SK-N-SH treated with all-trans-retinoic acid at 6 μM for 48 hours (cell line): ENCODE measurements around the gene EVX2.

Experiments used
- ATAC-seq: fragments of 200-7000 bp; cut with Tn5 transposase; 3 replicates; pipeline ENCODE4 v1.9.1; 2020; ENCODE audit warnings: mild to moderate bottlenecking, moderate library complexity
- ARNTL ChIP-seq: fragments of 450-650 bp; formaldehyde crosslinking; IDR thresholded peaks from 2 replicates; pipeline ENCODE4 v1.5.0; 2020; ENCODE audit warnings: low read depth, mild to moderate bottlenecking, moderate library complexity, borderline replicate concordance
- BACH2 ChIP-seq: fragments of 250-450 bp; sonication (Bioruptor Pico); IDR thresholded peaks from 2 replicates; pipeline ENCODE4 v1.9.0; 2021; ENCODE audit warnings: mild to moderate bottlenecking, borderline replicate concordance
- CSDC2 ChIP-seq: fragments of 250-450 bp; sonication (Bioruptor Pico); IDR thresholded peaks from 2 replicates; pipeline ENCODE4 v1.5.0; 2020; ENCODE audit warnings: mild to moderate bottlenecking, moderate library complexity
- ESRRG ChIP-seq: fragments of 250-450 bp; sonication (Bioruptor Pico); IDR thresholded peaks from 2 replicates; pipeline ENCODE4 v1.6.1; 2021; ENCODE audit warnings: mild to moderate bottlenecking
- GLIS3 ChIP-seq: fragments of 250-450 bp; sonication (Bioruptor Pico); IDR thresholded peaks from 2 replicates; pipeline ENCODE4 v1.5.0; 2020; ENCODE audit warnings: mild to moderate bottlenecking, moderate library complexity
- ISL1 ChIP-seq: fragments of 250-450 bp; sonication (Bioruptor Pico); IDR thresholded peaks from 2 replicates; pipeline ENCODE4 v2.1.2; 2022; ENCODE audit warnings: mild to moderate bottlenecking, moderate library complexity
- OSR1 ChIP-seq: fragments of 250-450 bp; sonication (Bioruptor Pico); IDR thresholded peaks from 2 replicates; pipeline ENCODE4 v1.8.0; 2022; ENCODE audit warnings: moderate library complexity, mild to moderate bottlenecking, inconsistent platforms
- PPARA ChIP-seq: fragments of 250-450 bp; sonication (Bioruptor Pico); IDR thresholded peaks from 2 replicates; pipeline ENCODE4 v1.5.0; 2020; ENCODE audit warnings: mild to moderate bottlenecking, borderline replicate concordance
- RARB ChIP-seq: fragments of 250-450 bp; sonication (Bioruptor Pico); IDR thresholded peaks from 2 replicates; pipeline ENCODE4 v1.8.0; 2021; ENCODE audit warnings: mild to moderate bottlenecking, moderate library complexity
- SNAI2 ChIP-seq: fragments of 250-450 bp; sonication (Bioruptor Pico); IDR thresholded peaks from 2 replicates; pipeline ENCODE4 v1.5.0; 2020; ENCODE audit warnings: mild to moderate bottlenecking, moderate library complexity
- TCF4 ChIP-seq: fragments of 250-450 bp; sonication (Bioruptor Pico); IDR thresholded peaks from 2 replicates; pipeline ENCODE4 v1.8.0; 2021; ENCODE audit warnings: mild to moderate bottlenecking, moderate library complexity, borderline replicate concordance
- TOX ChIP-seq: fragments of 250-450 bp; sonication (Bioruptor Pico); IDR thresholded peaks from 2 replicates; pipeline ENCODE4 v1.8.0; 2021; ENCODE audit warnings: mild to moderate bottlenecking, moderate library complexity, borderline replicate concordance
- ZC3H10 ChIP-seq: fragments of 250-450 bp; sonication (Bioruptor Pico); IDR thresholded peaks from 2 replicates; pipeline ENCODE4 v1.5.1; 2021; ENCODE audit warnings: mild to moderate bottlenecking, moderate library complexity
- ZFP30 ChIP-seq: fragments of 450-650 bp; formaldehyde crosslinking; IDR thresholded peaks from 2 replicates; pipeline ENCODE4 v1.5.0; 2022; ENCODE audit warnings: mild to moderate bottlenecking, moderate library complexity
- ZNF565 ChIP-seq: fragments of 450-650 bp; formaldehyde crosslinking; conservative IDR thresholded peaks from 2 replicates; pipeline ENCODE4 v1.5.0; 2020; ENCODE audit warnings: low read depth, mild to moderate bottlenecking, moderate library complexity
- ZNF70 ChIP-seq: fragments of 450-650 bp; formaldehyde crosslinking; IDR thresholded peaks from 2 replicates; pipeline ENCODE4 v1.5.0; 2020; ENCODE audit warnings: mild to moderate bottlenecking, moderate library complexity
- ZNF8 ChIP-seq: fragments of 450-650 bp; formaldehyde crosslinking; IDR thresholded peaks from 2 replicates; pipeline ENCODE4 v1.5.0; 2020; ENCODE audit warnings: mild to moderate bottlenecking, moderate library complexity
- TF ChIP-seq, protein P1 (sequence below): fragments of 250-450 bp; sonication (Bioruptor Pico); IDR thresholded peaks from 2 replicates; pipeline ENCODE4 v1.5.0; 2020; ENCODE audit warnings: mild to moderate bottlenecking, moderate library complexity
- TF ChIP-seq, protein P2 (sequence below): fragments of 250-450 bp; sonication (Bioruptor Pico); IDR thresholded peaks from 2 replicates; pipeline ENCODE4 v1.8.0; 2020; ENCODE audit warnings: mild to moderate bottlenecking, moderate library complexity, borderline replicate concordance
- TF ChIP-seq, protein P3 (sequence below): fragments of 250-450 bp; sonication (Bioruptor Pico); IDR thresholded peaks from 2 replicates; pipeline ENCODE4 v1.8.0; 2021; ENCODE audit warnings: low read depth, mild to moderate bottlenecking, moderate library complexity, borderline replicate concordance
- TF ChIP-seq, protein P4 (sequence below): fragments of 250-450 bp; sonication (Bioruptor Pico); IDR thresholded peaks from 2 replicates; pipeline ENCODE4 v1.5.1; 2021; ENCODE audit warnings: mild to moderate bottlenecking, moderate library complexity

EVX2 gene

DNA sequence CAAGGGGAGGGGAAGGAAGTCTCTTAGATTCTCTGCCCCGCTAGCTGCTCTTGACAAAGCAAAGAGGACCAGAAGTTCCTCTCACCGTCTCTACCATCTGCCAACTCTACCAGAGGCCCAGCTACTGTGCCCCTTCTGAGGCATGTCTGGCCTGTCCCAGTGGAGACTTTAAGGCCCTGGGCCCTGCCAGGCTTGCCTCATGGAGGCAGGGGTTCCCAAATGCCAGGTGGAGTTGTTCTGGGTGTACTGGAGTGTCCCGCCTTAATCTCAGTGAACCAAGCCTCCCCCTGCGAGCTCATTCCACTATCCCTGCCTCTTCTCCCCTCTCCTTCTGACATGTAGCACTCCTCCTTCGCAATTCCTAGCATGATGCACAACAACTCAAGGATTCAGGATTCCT, 18.1 kb upstream of the EVX2 start:
- no peak for ATAC-seq
- no peak for TF ChIP-seq TOX (CRISPR knock-in tag)
- no peak for TF ChIP-seq CSDC2 (CRISPR knock-in tag)
- TF ChIP-seq, protein P1, sequence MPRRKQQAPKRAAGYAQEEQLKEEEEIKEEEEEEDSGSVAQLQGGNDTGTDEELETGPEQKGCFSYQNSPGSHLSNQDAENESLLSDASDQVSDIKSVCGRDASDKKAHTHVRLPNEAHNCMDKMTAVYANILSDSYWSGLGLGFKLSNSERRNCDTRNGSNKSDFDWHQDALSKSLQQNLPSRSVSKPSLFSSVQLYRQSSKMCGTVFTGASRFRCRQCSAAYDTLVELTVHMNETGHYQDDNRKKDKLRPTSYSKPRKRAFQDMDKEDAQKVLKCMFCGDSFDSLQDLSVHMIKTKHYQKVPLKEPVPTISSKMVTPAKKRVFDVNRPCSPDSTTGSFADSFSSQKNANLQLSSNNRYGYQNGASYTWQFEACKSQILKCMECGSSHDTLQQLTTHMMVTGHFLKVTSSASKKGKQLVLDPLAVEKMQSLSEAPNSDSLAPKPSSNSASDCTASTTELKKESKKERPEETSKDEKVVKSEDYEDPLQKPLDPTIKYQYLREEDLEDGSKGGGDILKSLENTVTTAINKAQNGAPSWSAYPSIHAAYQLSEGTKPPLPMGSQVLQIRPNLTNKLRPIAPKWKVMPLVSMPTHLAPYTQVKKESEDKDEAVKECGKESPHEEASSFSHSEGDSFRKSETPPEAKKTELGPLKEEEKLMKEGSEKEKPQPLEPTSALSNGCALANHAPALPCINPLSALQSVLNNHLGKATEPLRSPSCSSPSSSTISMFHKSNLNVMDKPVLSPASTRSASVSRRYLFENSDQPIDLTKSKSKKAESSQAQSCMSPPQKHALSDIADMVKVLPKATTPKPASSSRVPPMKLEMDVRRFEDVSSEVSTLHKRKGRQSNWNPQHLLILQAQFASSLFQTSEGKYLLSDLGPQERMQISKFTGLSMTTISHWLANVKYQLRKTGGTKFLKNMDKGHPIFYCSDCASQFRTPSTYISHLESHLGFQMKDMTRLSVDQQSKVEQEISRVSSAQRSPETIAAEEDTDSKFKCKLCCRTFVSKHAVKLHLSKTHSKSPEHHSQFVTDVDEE (CRISPR knock-in tag) = no peak
- TF ChIP-seq OSR1 = no peak
- TF ChIP-seq SNAI2 (CRISPR knock-in tag) = no peak
- no peak for TF ChIP-seq ZNF565 (CRISPR knock-in tag)
- no peak for TF ChIP-seq ISL1 (CRISPR knock-in tag)
- TF ChIP-seq TCF4 = no peak
- TF ChIP-seq ZNF70 (CRISPR knock-in tag) = no peak
- TF ChIP-seq, protein P2, sequence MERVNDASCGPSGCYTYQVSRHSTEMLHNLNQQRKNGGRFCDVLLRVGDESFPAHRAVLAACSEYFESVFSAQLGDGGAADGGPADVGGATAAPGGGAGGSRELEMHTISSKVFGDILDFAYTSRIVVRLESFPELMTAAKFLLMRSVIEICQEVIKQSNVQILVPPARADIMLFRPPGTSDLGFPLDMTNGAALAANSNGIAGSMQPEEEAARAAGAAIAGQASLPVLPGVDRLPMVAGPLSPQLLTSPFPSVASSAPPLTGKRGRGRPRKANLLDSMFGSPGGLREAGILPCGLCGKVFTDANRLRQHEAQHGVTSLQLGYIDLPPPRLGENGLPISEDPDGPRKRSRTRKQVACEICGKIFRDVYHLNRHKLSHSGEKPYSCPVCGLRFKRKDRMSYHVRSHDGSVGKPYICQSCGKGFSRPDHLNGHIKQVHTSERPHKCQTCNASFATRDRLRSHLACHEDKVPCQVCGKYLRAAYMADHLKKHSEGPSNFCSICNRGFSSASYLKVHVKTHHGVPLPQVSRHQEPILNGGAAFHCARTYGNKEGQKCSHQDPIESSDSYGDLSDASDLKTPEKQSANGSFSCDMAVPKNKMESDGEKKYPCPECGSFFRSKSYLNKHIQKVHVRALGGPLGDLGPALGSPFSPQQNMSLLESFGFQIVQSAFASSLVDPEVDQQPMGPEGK (CRISPR knock-in tag) = no peak
- no peak for TF ChIP-seq RARB (CRISPR knock-in tag)
- TF ChIP-seq, protein P3, sequence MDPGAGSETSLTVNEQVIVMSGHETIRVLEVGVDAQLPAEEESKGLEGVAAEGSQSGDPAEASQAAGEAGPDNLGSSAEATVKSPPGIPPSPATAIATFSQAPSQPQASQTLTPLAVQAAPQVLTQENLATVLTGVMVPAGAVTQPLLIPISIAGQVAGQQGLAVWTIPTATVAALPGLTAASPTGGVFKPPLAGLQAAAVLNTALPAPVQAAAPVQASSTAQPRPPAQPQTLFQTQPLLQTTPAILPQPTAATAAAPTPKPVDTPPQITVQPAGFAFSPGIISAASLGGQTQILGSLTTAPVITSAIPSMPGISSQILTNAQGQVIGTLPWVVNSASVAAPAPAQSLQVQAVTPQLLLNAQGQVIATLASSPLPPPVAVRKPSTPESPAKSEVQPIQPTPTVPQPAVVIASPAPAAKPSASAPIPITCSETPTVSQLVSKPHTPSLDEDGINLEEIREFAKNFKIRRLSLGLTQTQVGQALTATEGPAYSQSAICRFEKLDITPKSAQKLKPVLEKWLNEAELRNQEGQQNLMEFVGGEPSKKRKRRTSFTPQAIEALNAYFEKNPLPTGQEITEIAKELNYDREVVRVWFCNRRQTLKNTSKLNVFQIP (CRISPR knock-in tag) = no peak
- no peak for TF ChIP-seq PPARA
- TF ChIP-seq ESRRG (CRISPR knock-in tag) = no peak
- TF ChIP-seq GLIS3 (CRISPR knock-in tag) = no peak

DNA sequence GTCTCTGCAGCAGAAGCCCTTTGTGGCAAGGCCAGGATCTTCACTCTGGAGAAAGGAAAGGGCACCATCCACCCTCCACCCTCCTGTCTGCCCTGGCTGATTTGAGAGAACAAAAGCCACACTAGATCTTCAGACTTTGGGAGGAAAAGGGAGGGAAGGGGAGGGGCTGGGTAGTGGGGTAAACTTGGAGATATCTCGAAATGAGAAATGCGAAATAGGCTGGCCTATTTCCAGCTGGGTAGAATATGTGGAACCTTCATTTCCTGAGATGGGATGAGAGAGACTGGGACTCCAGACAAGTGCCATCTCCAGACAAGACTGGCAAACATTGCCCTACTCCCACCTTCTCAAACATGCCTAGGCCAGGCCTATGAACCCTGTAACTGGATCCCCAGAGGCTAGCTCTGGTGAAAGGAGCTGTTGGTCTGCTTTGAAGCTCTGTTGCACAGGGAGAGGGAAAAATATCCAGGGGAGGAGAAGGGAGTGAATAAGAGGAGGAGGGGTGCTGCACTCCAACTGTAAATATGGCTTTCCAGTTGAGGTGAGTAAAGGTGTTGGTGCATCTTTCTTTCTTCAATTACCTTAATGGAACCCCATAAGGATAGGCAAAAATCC, 17.6 kb upstream of the EVX2 start:
- no peak for ATAC-seq
- TF ChIP-seq, protein P4, sequence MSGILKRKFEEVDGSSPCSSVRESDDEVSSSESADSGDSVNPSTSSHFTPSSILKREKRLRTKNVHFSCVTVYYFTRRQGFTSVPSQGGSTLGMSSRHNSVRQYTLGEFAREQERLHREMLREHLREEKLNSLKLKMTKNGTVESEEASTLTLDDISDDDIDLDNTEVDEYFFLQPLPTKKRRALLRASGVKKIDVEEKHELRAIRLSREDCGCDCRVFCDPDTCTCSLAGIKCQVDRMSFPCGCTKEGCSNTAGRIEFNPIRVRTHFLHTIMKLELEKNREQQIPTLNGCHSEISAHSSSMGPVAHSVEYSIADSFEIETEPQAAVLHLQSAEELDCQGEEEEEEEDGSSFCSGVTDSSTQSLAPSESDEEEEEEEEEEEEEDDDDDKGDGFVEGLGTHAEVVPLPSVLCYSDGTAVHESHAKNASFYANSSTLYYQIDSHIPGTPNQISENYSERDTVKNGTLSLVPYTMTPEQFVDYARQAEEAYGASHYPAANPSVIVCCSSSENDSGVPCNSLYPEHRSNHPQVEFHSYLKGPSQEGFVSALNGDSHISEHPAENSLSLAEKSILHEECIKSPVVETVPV (CRISPR knock-in tag) = no peak
- TF ChIP-seq ZFP30 (CRISPR knock-in tag) = no peak
- no peak for TF ChIP-seq GLIS3 (CRISPR knock-in tag)
- TF ChIP-seq TCF4 = no peak
- TF ChIP-seq SNAI2 (CRISPR knock-in tag) = no peak
- TF ChIP-seq OSR1 = no peak
- TF ChIP-seq ISL1 (CRISPR knock-in tag) = no peak
- TF ChIP-seq ZNF565 (CRISPR knock-in tag) = no peak
- no peak for TF ChIP-seq BACH2 (CRISPR knock-in tag)
- no peak for TF ChIP-seq ZC3H10
- TF ChIP-seq, protein P2 (CRISPR knock-in tag) = no peak
- TF ChIP-seq, protein P1 (CRISPR knock-in tag) = no peak
- no peak for TF ChIP-seq RARB (CRISPR knock-in tag)
- TF ChIP-seq CSDC2 (CRISPR knock-in tag) = no peak
- no peak for TF ChIP-seq ZNF8
- no peak for TF ChIP-seq ARNTL
- TF ChIP-seq, all 23 proteins: peak for 0
